NCI-H1436 treated with DMSO at 0.1 percent for 48 hours (cell line): ENCODE results near the gene PDE1C.
"Not testable (repeated sequence)": the region's sequence is repeated elsewhere in the genome, so short reads cannot be mapped to it uniquely, and the experiment has no call there.

Experiments used
- DNase-seq: peaks from one replicate; lab custom pipeline; 2025; lab: John Stamatoyannopoulos, UW

The PDE1C gene

GRCh38 chr7:32043688-32044087, 26.5 kb downstream of the PDE1C start:
- no peak for DNase-seq

- no peak for DNase-seq
Measured at GRCh38 chr7:32042900-32043299, 27.3 kb downstream of the PDE1C start.

DNA sequence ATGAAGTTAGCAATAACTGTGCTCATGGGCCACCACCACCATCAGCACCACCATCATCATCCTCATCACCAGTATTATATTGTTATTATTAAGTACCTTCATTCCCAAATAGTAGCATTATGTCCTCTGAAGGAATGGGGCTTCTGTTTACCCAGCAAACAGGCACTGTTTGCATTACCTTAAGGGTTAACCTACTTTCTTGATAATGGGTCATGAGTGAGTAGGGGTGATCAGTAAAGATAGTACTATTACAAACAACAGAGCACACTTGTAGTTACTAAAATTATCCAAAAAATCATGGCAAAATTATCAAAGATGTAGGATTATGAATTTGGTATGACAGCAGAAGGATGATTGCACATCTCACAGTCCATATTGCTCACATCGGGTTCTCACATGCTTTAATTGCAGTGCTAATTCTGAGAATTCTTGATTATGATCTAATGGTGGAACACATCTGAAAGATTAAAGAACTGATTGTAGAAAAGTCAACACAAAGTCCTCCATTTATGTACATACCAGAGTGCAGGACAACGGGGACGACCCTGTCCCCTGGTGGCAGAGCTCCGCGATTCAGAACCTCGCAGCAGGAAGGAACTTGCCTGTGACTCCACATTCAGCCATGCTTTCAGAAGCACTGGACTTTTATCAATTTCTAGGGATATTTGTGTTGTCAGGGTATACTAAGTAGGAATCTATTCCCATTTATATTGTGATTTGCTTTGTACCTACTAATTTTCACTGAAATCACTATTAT, 31.0 kb downstream of the PDE1C start:
- no peak for DNase-seq

DNA sequence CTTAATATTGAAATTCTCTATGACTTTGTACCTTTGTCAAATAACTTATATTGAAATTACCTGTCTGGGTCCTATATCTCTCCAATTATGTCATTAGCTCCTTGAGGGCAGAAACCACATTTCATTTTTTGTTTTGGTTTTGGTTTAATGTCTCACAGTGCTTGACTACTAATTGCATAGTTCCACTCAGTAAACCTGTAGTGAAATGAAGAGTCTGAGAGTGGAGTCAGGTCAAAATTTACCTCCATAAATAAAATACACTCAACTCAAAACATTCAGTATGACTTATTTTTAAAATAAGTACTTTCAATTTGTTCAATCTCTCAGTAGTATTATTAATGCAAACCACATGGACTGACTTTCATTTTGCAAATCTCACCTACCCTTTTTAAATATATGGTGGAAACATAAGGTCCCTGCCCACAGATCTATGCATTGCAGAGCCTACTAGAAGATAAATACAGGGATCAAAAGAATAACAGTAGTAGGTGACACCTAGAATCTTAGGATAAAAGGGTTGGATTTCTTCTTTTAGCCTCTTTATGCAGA, 32.5 kb downstream of the PDE1C start:
- DNase-seq, result no peak

DNA sequence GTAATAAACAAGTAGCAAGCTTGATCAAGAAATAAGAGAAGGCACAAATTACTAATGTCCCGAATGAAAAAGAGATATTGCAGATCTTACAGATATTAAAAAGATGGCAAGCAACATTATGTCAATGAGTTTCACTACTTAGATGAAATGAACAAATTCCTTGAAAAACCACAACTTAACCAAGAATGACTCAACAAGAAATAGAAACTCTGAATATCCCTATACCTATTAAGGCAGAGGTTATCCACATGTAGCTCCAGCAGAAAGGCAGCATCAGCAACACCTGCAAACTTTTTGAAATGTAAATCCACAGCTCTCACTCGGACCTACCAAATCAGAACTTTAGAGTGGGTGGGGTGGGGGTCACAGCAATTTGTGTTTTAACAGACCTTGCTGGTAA, 33.6 kb downstream of the PDE1C start:
- no peak for DNase-seq

DNA sequence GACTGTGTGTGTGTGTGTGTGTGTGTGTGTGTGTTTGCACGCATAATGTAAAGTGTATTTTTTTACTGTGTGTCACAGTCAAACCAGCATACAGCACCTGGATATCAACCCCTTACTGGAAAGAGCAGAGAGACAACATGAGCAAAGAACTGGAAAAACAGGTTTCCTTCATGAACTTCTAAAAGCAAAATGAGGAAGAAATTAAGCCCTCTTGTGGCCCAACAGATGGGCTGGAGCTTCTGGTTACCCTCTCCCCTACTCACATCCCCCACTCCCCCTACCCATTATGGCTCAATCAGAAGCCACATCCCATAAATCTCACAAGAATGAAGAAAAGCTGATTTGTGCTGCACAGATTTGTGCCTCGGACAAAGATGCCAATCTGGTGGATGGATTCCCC, 36.2 kb downstream of the PDE1C start:
- DNase-seq, result no peak

DNA sequence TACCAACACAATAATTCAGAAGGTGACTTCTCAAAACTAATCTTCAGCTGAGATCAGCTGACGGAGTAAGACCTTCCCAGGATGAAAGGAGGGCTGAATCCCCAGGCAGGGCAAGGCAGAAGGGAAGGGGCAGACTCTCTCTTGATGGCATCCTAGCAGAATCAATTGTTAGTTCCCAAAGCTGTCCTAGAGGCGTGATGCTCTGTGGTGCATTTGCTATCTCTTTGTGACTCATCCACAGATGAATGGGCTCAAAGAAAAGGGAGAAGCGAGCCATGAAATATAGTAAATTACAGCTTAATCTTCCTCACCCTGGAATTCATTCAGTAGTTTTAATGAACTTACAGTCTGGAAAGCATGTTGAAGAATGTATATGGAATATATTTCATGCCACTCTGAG, 37.2 kb downstream of the PDE1C start:
- DNase-seq, result no peak

DNA sequence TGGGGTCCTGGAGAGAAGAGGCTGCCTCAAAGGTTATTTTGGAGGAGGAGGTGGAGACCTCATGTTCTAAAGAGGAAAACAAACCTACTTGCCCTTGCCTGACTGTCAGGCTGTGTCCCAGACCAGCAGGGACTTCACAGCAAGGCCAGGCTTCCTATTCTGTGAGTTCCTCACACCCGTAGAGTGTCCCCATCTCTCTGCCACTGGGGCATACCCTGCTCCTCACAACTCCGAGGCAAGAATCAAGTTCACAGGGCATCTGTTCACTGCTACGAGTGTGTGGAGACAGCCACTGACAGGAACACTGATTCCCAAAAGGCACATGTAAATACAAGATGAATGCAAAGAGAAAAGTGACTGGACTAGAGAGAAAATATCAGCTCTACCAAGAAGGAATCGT, 38.0 kb downstream of the PDE1C start:
- no peak for DNase-seq

GRCh38 chr7:32030904-32031692, 39.1 kb downstream of the PDE1C start:
- no peak for DNase-seq

GRCh38 chr7:32026083-32026425, 44.2 kb downstream of the PDE1C start:
- DNase-seq, result no peak

DNA sequence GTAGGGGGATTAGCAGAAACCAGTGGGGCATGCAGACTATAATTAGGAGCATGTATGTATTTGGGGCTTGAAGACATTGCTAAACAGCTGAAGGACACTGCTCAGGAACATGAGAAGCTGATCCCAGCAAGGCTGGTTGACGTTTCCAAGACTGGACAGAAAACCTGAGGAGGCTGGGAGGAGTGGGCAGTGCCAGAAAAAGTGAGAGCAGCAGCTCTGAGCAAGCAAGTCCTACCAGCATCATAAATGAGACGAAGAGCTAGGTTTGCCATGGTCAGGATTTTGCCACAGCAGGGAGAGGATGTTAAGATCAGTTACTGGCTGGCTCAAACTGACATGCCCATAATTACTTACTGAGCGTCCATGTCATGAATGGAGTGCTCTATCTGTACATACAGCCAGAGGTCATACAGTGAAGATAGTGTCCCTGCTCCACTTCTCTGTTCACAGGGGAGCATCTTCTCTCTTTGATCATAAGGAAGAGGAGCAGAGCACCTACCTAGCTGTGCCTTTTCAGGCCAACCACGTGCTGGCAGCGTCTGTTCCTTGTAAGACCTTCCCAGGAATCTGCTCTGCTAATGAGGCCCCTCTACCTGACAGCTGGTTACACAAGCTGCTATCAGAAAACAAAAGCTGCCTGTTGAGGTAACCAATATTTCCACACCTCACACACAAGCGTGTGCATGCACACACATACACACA, 44.7 kb downstream of the PDE1C start:
- DNase-seq, result no peak

DNA sequence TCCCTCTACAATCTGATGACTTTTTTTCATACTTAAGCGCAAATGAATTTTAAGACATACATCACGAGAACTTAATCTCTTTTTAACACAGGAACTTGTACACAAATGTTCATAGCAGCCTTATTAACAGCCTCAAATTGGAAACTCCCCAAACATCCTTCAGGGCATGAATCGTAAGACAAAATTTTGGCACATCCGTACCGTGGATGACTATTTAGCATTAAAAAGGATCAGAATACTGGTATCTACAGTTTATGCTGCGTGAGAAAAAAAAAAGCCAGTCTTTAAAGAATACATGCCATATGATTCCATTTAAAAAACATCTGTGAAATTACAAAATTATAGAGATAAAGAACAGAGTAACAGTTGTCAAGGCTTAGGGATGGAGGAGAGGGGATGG, 46.8 kb downstream of the PDE1C start:
- DNase-seq, result no peak

GRCh38 chr7:32022966-32023365, 47.2 kb downstream of the PDE1C start:
- DNase-seq, result no peak

DNA sequence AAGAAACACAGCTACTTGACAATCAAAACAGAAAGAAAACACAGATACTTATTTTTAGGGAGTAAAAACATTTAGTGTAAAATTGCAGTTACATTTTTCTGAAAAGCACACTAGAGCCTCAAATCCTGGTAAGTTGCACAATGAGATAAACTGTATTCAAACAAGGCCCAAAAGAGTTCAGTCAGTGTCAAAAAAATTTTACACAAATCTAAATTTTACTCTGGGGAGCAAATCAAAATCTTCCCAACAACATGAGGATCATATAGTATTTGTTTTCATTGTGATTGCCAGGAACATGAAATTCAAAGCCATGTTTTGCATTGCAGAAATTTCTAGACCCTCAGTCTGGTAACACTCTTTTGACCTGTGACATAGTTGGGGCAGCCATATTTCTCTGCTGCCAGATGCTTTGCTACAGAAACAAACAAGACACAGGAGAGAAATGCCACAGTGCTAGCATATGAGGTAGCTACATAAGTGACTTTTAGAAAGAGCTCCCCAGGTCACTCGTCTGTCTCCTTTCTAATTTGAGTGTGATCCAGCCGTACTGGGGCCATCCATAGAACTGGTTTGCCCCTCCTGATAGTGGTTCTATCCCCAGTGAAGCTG, 49.6 kb downstream of the PDE1C start:
- DNase-seq, result no peak

GRCh38 chr7:32018845-32019578, 51.2 kb downstream of the PDE1C start:
- no peak for DNase-seq

DNA sequence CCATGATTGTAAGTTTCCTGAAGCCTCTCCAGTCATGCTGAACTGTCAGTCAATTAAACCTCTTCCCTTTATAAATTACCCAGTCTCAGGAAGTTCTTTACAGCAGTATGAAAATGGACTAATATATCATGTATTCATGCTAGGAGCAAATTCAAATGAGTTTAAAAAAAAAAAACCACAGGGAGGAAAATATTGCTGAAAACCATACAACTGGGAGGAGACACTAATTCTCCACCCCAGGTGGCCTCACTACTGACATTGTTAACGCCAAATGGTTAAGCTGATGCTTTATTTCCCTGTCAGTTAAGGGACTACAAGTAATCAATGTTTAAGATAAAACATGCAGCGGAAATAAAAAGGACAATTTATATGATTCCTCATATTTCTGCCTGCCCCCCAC, 55.1 kb downstream of the PDE1C start:
- no peak for DNase-seq

- DNase-seq, result not testable (repeated sequence)
Measured at GRCh38 chr7:32013471-32013870, 56.7 kb downstream of the PDE1C start.

- no peak for DNase-seq
Measured at GRCh38 chr7:32005577-32005976, 64.6 kb downstream of the PDE1C start.

GRCh38 chr7:32001948-32002347, 68.3 kb downstream of the PDE1C start:
- no peak for DNase-seq

- DNase-seq, result no peak
Measured at GRCh38 chr7:31997423-31997822, 72.8 kb downstream of the PDE1C start.

- no peak for DNase-seq
Measured at GRCh38 chr7:31995134-31995533, 75.1 kb downstream of the PDE1C start.

DNA sequence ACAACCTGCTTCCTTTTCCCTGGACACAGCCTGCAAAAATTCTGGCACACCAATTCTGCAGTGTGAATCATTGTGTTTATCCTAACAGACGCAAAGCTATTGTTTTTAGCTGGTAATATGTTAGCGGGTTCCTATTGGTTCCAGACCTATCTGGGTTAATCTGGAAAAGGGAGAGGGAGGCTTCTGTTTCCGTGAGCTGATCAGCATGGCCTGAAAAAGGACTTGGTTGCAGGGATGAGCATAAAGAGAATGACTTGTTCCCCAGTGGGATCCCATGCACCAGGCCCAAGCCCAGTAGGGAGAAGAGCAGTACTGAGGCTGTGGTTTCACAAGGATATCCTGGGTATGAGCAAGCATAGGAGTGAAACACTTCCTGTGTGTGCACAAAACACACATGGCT, 78.4 kb downstream of the PDE1C start:
- DNase-seq, result no peak
